22Rv1 (cell line): ENCODE results near the gene TBC1D1.

Source experiments
- H3K27ac ChIP-seq: fragments of 450-650 bp; 2 replicates; pipeline ENCODE4 v1.5.1; 2017
- CTCF ChIP-seq: fragments of 450-650 bp; IDR thresholded peaks from 2 replicates; pipeline ENCODE4 v1.5.1; 2017; ENCODE audit warnings: mild to moderate bottlenecking
- ZFX ChIP-seq: fragments of 450-650 bp; IDR thresholded peaks from 2 replicates; pipeline ENCODE4 v1.6.1; 2017; ENCODE audit warnings: antibody characterized with exemption, borderline replicate concordance

Gene TBC1D1

GRCh38 chr4:38152721-38153386 is 262.0 kb downstream of the TBC1D1 start:
- H3K27ac ChIP-seq = no peak overlapping the region
- TF ChIP-seq CTCF (no peak), ZFX (no peak)

GRCh38 chr4:38153387-38153760 is 262.5 kb downstream of the TBC1D1 start:
- TF ChIP-seq CTCF = no peak
- TF ChIP-seq ZFX = no peak
- H3K27ac ChIP-seq = no peak overlapping the region

- TF ChIP-seq CTCF (no peak), ZFX (no peak)
- no peak overlapping the region for H3K27ac ChIP-seq
These were observed 263.4 kb downstream of the TBC1D1 start for GRCh38 chr4:38154252-38154651.

- TF ChIP-seq CTCF = no peak
- no peak for TF ChIP-seq ZFX
- no peak overlapping the region for H3K27ac ChIP-seq
These were observed 264.1 kb downstream of the TBC1D1 start for GRCh38 chr4:38154681-38155588.

- TF ChIP-seq ZFX (no peak), CTCF (no peak)
- no peak overlapping the region for H3K27ac ChIP-seq
These were observed 264.9 kb downstream of the TBC1D1 start for GRCh38 chr4:38155589-38156294.

- no peak overlapping the region for H3K27ac ChIP-seq
- TF ChIP-seq ZFX (no peak), CTCF (no peak)
These were observed 266.7 kb downstream of the TBC1D1 start for GRCh38 chr4:38157592-38157991.
